Keratinocyte (primary cell): ENCODE results near the gene ARHGAP19. TPM values are rescaled to one million over a fixed set of nuclear protein-coding genes. Genes with fewer than 3 reads are reported as not detected.

Source experiments
- DNase-seq: peaks from one replicate; pipeline ENCODE4 v3.0.0-alpha.2; 2011; ENCODE audit warnings: low read depth, missing footprints, low spot score
- FAIRE-seq: peaks from 2 replicates; lab custom pipeline; 2011; peaks lifted over from hg19 to GRCh38; lab: Jason Lieb, UNC
- H2AFZ ChIP-seq: 2 replicates; pipeline ENCODE4 v1.6.0; 2012; ENCODE audit warnings: low read length, control low read depth, inconsistent platforms; ENCODE audit not compliant: control insufficient read depth
- H3K27ac ChIP-seq: 2 replicates; pipeline ENCODE4 v1.5.1; 2011; ENCODE audit warnings: low read length; ENCODE audit not compliant: control insufficient read depth, insufficient read depth
- H3K27me3 ChIP-seq: 3 replicates; pipeline ENCODE4 v1.6.0; 2011; ENCODE audit warnings: low read length; ENCODE audit not compliant: control insufficient read depth, insufficient read depth; ENCODE audit errors: extremely low read depth
- H3K36me3 ChIP-seq, 2 experiments: 2 replicates in 1 of 2; 3 replicates in 1 of 2; pipeline ENCODE4 v1.5.1; 2011; ENCODE audit warnings: low read length in 2 of 2, mild to moderate bottlenecking in 1 of 2; ENCODE audit not compliant: control insufficient read depth in 2 of 2, insufficient read depth in 2 of 2; ENCODE audit errors: extremely low read depth in 1 of 2
- H3K4me1 ChIP-seq: 3 replicates; pipeline ENCODE4 v1.5.1; 2011; ENCODE audit warnings: low read length; ENCODE audit not compliant: control insufficient read depth, insufficient read depth; ENCODE audit errors: extremely low read depth
- H3K4me2 ChIP-seq: 3 replicates; pipeline ENCODE4 v1.6.0; 2011; ENCODE audit warnings: low read depth, low read length; ENCODE audit not compliant: control insufficient read depth, insufficient read depth; ENCODE audit errors: extremely low read depth
- H3K4me3 ChIP-seq, 3 experiments: fragments of 200-600 bp in 1 of 3; sonication (generic) in 1 of 3; 2 replicates in 2 of 3; 3 replicates in 1 of 3; pipeline ENCODE4 v1.5.1; 2011 to 2016; ENCODE audit warnings: low read length in 3 of 3, mild to moderate bottlenecking in 3 of 3, control low read depth in 2 of 3, inconsistent platforms in 1 of 3, low read depth in 1 of 3, mixed read lengths in 1 of 3, mixed run types in 1 of 3, moderate library complexity in 1 of 3; ENCODE audit not compliant: control insufficient read depth in 2 of 3, insufficient read depth in 2 of 3; ENCODE audit errors: extremely low read depth in 1 of 3
- H3K79me2 ChIP-seq: 2 replicates; pipeline ENCODE4 v1.6.0; 2012; ENCODE audit warnings: low read length; ENCODE audit not compliant: control insufficient read depth, insufficient read depth
- H3K9ac ChIP-seq: 3 replicates; pipeline ENCODE4 v1.6.0; 2011; ENCODE audit warnings: low read length; ENCODE audit not compliant: control insufficient read depth, insufficient read depth; ENCODE audit errors: extremely low read depth
- H3K9me1 ChIP-seq: 3 replicates; pipeline ENCODE4 v1.6.0; 2011; ENCODE audit warnings: low read length; ENCODE audit not compliant: control insufficient read depth, insufficient read depth; ENCODE audit errors: extremely low read depth
- H3K9me3 ChIP-seq: 2 replicates; pipeline ENCODE4 v1.5.1; 2012; ENCODE audit warnings: low read depth, low read length; ENCODE audit not compliant: control insufficient read depth
- H4K20me1 ChIP-seq: 3 replicates; pipeline ENCODE4 v1.6.0; 2011; ENCODE audit warnings: low read length; ENCODE audit not compliant: control insufficient read depth, insufficient read depth; ENCODE audit errors: extremely low read depth
- CTCF ChIP-seq, 3 experiments: IDR thresholded peaks in 1 of 3; conservative IDR thresholded peaks in 1 of 3; optimal IDR thresholded peaks in 1 of 3; 2 replicates in 2 of 3; 3 replicates in 1 of 3; pipeline versions ENCODE3 to v1.5.1; 2011; ENCODE audit warnings: low read length in 3 of 3, mild to moderate bottlenecking in 3 of 3, moderate library complexity in 2 of 3, control low read depth in 1 of 3, inconsistent platforms in 1 of 3; ENCODE audit not compliant: insufficient read depth in 2 of 3; ENCODE audit errors: extremely low read depth in 1 of 3
- EZH2 ChIP-seq: IDR thresholded peaks from one replicate; pipeline ENCODE4 v1.6.1; 2012; ENCODE audit warnings: inconsistent platforms, mild to moderate bottlenecking, low read length, moderate library complexity
- dilution Hi-C: fragments of 300-500 bp; cut with MboI; formaldehyde crosslinking; loops from one replicate; pipeline ENCODE4 v1.7.0; 2020; ENCODE audit warnings: low sequenced_read_pairs; ENCODE audit not compliant: extremely low pct_ligation_motif_present
- polyA plus RNA-seq, 5 experiments: library from polyadenylated mRNA; depleted of rRNA in 3 of 5; stranded (reverse) in 3 of 5; stranded (forward) in 1 of 5; unstranded in 1 of 5; fragments of >200 nt; gene quantifications; 1 replicate in 1 of 5; 2 replicates in 3 of 5; 3 replicates in 1 of 5; pipeline versions ENCODE4 v1.2.1 to v1.2.3, GENCODE V29; 2011 to 2012; ENCODE audit warnings: missing spikeins in 2 of 5, low read depth in 1 of 5, low replicate concordance in 1 of 5

Gene ARHGAP19
- polyA plus RNA-seq, 1 donor (not counting 4 experiments of a cell fraction or from before 2014, with no cell fraction given), result 7.5 TPM

- Histone ChIP-seq H3K4me3 (no peak overlapping the region), H3K36me3 (no peaks in the 10 kb centered on the region), H3K27ac (no peak overlapping the region), H3K4me2 (no peak overlapping the region), H2AFZ (no peak overlapping the region), H3K4me1 (peaks cover 7% of the 10 kb centered on the region), H3K27me3 (no peaks in the 10 kb centered on the region), H3K9ac (no peak overlapping the region), H4K20me1 (no peaks in the 10 kb centered on the region), H3K9me1 (no peaks in the 10 kb centered on the region), H3K79me2 (no peaks in the 10 kb centered on the region), H3K9me3 (no peaks in the 10 kb centered on the region)
- no peak for DNase-seq
- dilution Hi-C loops, result no loop called here
- TF ChIP-seq EZH2, result no peak
- no peak for TF ChIP-seq CTCF (optimal IDR thresholded peaks at IDR 0.05 in 1 of 3, IDR thresholded peaks at IDR 0.05 in 1 of 3, conservative IDR thresholded peaks at IDR 0.05 in 1 of 3; ENCODE audit: extremely low read depth in 1 of 3, insufficient read depth in 2 of 3, low read length in 3 of 3)
- FAIRE-seq, result no peak
These were observed 72.1 kb downstream of the ARHGAP19 start for GRCh38 chr10:97220355-97220754.

GRCh38 chr10:97217299-97217698 is 75.1 kb downstream of the ARHGAP19 start:
- DNase-seq, result no peak
- no peaks in the 10 kb centered on the region for H3K27me3 ChIP-seq
- H3K9me3 ChIP-seq, result no peaks in the 10 kb centered on the region
- peaks cover 7% of the 10 kb centered on the region for H3K4me1 ChIP-seq
- H3K79me2 ChIP-seq, result no peaks in the 10 kb centered on the region
- H2AFZ ChIP-seq, result no peak overlapping the region
- no peak overlapping the region for H3K9ac ChIP-seq
- FAIRE-seq, result no peak
- H3K4me3 ChIP-seq, result no peak overlapping the region
- no peak overlapping the region for H3K4me2 ChIP-seq
- no peak for TF ChIP-seq CTCF (optimal IDR thresholded peaks at IDR 0.05 in 1 of 3, IDR thresholded peaks at IDR 0.05 in 1 of 3, conservative IDR thresholded peaks at IDR 0.05 in 1 of 3; ENCODE audit: extremely low read depth in 1 of 3, insufficient read depth in 2 of 3, low read length in 3 of 3)
- TF ChIP-seq EZH2, result no peak
- dilution Hi-C loops, result no loop called here
- no peaks in the 10 kb centered on the region for H3K9me1 ChIP-seq
- H3K36me3 ChIP-seq, result no peaks in the 10 kb centered on the region
- no peaks in the 10 kb centered on the region for H4K20me1 ChIP-seq
- no peak overlapping the region for H3K27ac ChIP-seq
